Measurements from ENCODE around the gene COMMD2.

COMMD2 gene

DNA sequence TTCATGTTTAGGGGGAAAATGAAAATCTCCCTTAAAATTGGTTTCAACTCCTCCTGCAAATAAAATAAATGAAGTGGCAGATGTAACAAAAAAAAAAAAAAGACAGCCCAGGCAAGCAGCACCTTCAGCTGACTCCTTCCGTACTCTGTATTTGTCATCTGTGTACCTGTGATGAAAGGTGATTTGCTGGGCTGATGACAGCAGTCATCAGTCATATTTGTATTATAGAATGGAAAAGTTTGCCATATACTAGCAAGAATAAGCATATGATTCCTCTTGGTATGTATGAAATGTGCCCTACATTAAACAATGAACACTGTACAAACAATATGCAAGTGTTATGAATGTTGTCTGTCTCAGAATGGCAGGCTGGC is 50.3 kb downstream of the COMMD2 start:
- Histone ChIP-seq H3K27me3 (ENCODE audit: insufficient read depth, low read depth) (no peaks in the 10 kb centered on the region), H3K4me1 (ENCODE audit: low read depth, poor library complexity, severe bottlenecking) (no peaks in the 10 kb centered on the region), H3K4me2 (no peak overlapping the region), H3K9ac (no peak overlapping the region), H2AFZ (ENCODE audit: low read depth) (no peak overlapping the region), H3K27ac (no peak overlapping the region), H3K79me2 (ENCODE audit: insufficient read depth, low read depth) (no peaks in the 10 kb centered on the region), H4K20me1 (ENCODE audit: insufficient read depth) (no peaks in the 10 kb centered on the region), H3K4me3 (IDR thresholded peaks at IDR 0.05; ENCODE audit: insufficient read depth, low read depth, low read length) (no peak overlapping the region), H3K36me3 (ENCODE audit: insufficient read depth) (no peaks in the 10 kb centered on the region)
- TF ChIP-seq, protein P1, sequence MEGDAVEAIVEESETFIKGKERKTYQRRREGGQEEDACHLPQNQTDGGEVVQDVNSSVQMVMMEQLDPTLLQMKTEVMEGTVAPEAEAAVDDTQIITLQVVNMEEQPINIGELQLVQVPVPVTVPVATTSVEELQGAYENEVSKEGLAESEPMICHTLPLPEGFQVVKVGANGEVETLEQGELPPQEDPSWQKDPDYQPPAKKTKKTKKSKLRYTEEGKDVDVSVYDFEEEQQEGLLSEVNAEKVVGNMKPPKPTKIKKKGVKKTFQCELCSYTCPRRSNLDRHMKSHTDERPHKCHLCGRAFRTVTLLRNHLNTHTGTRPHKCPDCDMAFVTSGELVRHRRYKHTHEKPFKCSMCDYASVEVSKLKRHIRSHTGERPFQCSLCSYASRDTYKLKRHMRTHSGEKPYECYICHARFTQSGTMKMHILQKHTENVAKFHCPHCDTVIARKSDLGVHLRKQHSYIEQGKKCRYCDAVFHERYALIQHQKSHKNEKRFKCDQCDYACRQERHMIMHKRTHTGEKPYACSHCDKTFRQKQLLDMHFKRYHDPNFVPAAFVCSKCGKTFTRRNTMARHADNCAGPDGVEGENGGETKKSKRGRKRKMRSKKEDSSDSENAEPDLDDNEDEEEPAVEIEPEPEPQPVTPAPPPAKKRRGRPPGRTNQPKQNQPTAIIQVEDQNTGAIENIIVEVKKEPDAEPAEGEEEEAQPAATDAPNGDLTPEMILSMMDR (conservative IDR thresholded peaks at IDR 0.05; ENCODE audit: low read depth, low read length) = no peak

DNA sequence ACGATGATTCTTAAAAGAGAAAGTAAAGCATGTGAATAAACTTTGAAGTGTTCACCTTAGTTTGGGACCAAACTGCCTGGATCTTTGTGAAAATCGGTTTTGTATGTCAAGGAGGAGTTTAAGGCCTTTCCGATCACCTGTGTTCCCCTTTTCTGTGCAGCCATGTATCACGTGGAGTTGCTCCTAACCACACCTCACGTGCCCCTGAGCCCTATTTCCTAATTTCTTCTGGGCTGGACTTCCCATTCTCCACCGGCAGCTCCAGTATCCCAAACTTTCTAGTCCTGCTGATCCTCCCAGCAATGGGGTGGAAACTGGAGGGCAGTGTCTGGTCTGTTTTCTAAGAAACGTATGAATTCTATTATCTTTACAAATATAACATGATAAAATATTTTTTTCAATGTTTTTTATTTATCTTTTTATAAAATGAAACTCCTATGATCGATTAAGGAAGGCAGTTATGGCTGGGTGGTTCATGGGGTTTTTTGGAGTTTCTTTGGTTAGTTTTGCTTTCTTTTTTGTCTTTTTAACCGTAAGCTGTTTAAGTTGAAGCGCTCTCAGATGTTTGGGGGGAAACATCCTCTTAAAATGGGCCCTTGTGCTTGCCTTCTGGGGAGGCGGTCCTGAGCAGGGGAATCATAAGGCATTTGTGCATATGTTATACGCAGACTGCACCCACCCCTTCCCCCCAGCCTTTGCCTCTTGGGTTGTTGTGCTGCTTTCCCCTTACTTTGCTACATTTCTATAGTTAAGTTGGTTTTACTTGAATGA is 50.9 kb downstream of the COMMD2 start:
- no peaks in the 10 kb centered on the region for H3K79me2 ChIP-seq (ENCODE audit: insufficient read depth, low read depth)
- TF ChIP-seq, protein P1 (conservative IDR thresholded peaks at IDR 0.05; ENCODE audit: low read depth, low read length) = no peak
- H3K4me2 ChIP-seq = no peak overlapping the region
- H2AFZ ChIP-seq (ENCODE audit: low read depth) = no peak overlapping the region
- H3K27me3 ChIP-seq (ENCODE audit: insufficient read depth, low read depth) = no peaks in the 10 kb centered on the region
- no peaks in the 10 kb centered on the region for H3K36me3 ChIP-seq (ENCODE audit: insufficient read depth)
- no peaks in the 10 kb centered on the region for H4K20me1 ChIP-seq (ENCODE audit: insufficient read depth)
- no peak overlapping the region for H3K4me3 ChIP-seq (IDR thresholded peaks at IDR 0.05; ENCODE audit: insufficient read depth, low read depth, low read length)
- no peak overlapping the region for H3K9ac ChIP-seq
- H3K4me1 ChIP-seq (ENCODE audit: low read depth, poor library complexity, severe bottlenecking) = no peaks in the 10 kb centered on the region
- no peak overlapping the region for H3K27ac ChIP-seq

All from KMS-11 (cell line).